GM12892 (cell line): ENCODE results near the gene SMPD3.

Source experiments
- POLR2A ChIP-seq: IDR thresholded peaks from 2 replicates; pipeline ENCODE4 v1.6.1; 2011; ENCODE audit warnings: low read depth, low read length, control low read depth
- POLR2AphosphoS5 ChIP-seq: IDR thresholded peaks from 2 replicates; pipeline ENCODE4 v1.6.1; 2011; ENCODE audit warnings: low read depth, low read length, control low read depth
- TAF1 ChIP-seq: IDR thresholded peaks from 2 replicates; pipeline ENCODE4 v1.6.1; 2011; ENCODE audit warnings: low read depth, mild to moderate bottlenecking, control low read depth, low read length, borderline replicate concordance

- TF ChIP-seq POLR2AphosphoS5 (no peak), POLR2A (no peak), TAF1 (no peak)
Measured at GRCh38 chr16:68487669-68488068, 39.4 kb upstream of the SMPD3 start.
